Activated naive CD8-positive, alpha-beta T cell treated with anti-CD3 and anti-CD28 coated beads, Interleukin-2, amount 50 U/mL, for 24 hours (primary cell): ENCODE measurements around the gene SIN3A.
"Not testable (repeated sequence)": the region's sequence is repeated elsewhere in the genome, so short reads cannot be mapped to it uniquely, and the experiment has no call there.

Experiments
- ATAC-seq: fragments of 150-1000 bp; cut with Tn5 transposase; one replicate; pipeline ENCODE4 v1.10.0; 2021
- DNase-seq: peaks from one replicate; pipeline ENCODE4 v3.0.0; 2021
- H3K27ac Mint-ChIP-seq: one replicate; pipeline ENCODE4 v1.8.0; 2021; ENCODE audit warnings: mild to moderate bottlenecking, mixed read lengths
- H3K27me3 Mint-ChIP-seq: one replicate; pipeline ENCODE4 v1.8.0; 2021; ENCODE audit warnings: mixed read lengths
- H3K36me3 Mint-ChIP-seq: one replicate; pipeline ENCODE4 v1.8.0; 2021; ENCODE audit warnings: low read depth, mixed read lengths
- H3K4me1 Mint-ChIP-seq: one replicate; pipeline ENCODE4 v1.8.0; 2021; ENCODE audit warnings: mixed read lengths
- H3K4me3 Mint-ChIP-seq: one replicate; pipeline ENCODE4 v1.8.0; 2021; ENCODE audit warnings: mild to moderate bottlenecking, moderate library complexity, mixed read lengths
- H3K9me3 Mint-ChIP-seq: one replicate; pipeline ENCODE4 v1.8.0; 2021; ENCODE audit warnings: mixed read lengths

The SIN3A gene

GRCh38 chr15:75451674-75452363 is at the start of gene SIN3A:
Gene SIN3A (minus strand): TSS chr15:75451690. CDS start chr15:75430375, 21,315 bp downstream.
- peak; percentile 57 for ATAC-seq
- Mint-ChIP-seq H3K9me3 (no peaks in the 10 kb centered on the region), H3K4me1 (peaks cover 53% of the 10 kb centered on the region), H3K36me3 (peaks cover 11% of the 10 kb centered on the region), H3K4me3 (peak within 1 kb of the TSS; percentile 99), H3K27ac (peak within 1 kb of the TSS; percentile 99), H3K27me3 (no peaks in the 10 kb centered on the region)
- peak; percentile 99 for DNase-seq

GRCh38 chr15:75493732-75494131 is 42.2 kb upstream of the SIN3A start:
- Mint-ChIP-seq H3K4me1 (no peaks in the 10 kb centered on the region), H3K4me3 (no peak overlapping the region), H3K36me3 (peaks cover 6% of the 10 kb centered on the region), H3K27ac (no peak overlapping the region), H3K27me3 (no peaks in the 10 kb centered on the region), H3K9me3 (no peaks in the 10 kb centered on the region)
- ATAC-seq, result no peak
- DNase-seq, result no peak

GRCh38 chr15:75483961-75484360 is 32.5 kb upstream of the SIN3A start:
- Mint-ChIP-seq H3K4me1 (no peaks in the 10 kb centered on the region), H3K27me3 (no peaks in the 10 kb centered on the region), H3K9me3 (no peaks in the 10 kb centered on the region), H3K27ac (no peak overlapping the region), H3K36me3 (peaks cover 5% of the 10 kb centered on the region), H3K4me3 (no peak overlapping the region)
- ATAC-seq (no peak), DNase-seq (no peak)

- not testable (repeated sequence) for H3K9me3 Mint-ChIP-seq, ATAC-seq, H3K27me3 Mint-ChIP-seq, H3K36me3 Mint-ChIP-seq, DNase-seq, H3K4me1 Mint-ChIP-seq, H3K27ac Mint-ChIP-seq, H3K4me3 Mint-ChIP-seq
Measured at GRCh38 chr15:75483556-75483955, 32.1 kb upstream of the SIN3A start.

GRCh38 chr15:75483106-75483505 is 31.6 kb upstream of the SIN3A start:
- ATAC-seq, result no peak

GRCh38 chr15:75480463-75480862 is 29.0 kb upstream of the SIN3A start:
- ATAC-seq, H3K4me1 Mint-ChIP-seq, H3K9me3 Mint-ChIP-seq, H3K27ac Mint-ChIP-seq, DNase-seq, H3K4me3 Mint-ChIP-seq, H3K27me3 Mint-ChIP-seq, H3K36me3 Mint-ChIP-seq: not testable (repeated sequence)

More at GRCh38 chr15:75483106-75483505, 31.6 kb upstream of the SIN3A start:
- Mint-ChIP-seq H3K4me1 (no peaks in the 10 kb centered on the region), H3K27me3 (no peaks in the 10 kb centered on the region), H3K4me3 (no peak overlapping the region), H3K27ac (no peak overlapping the region), H3K36me3 (peaks cover 5% of the 10 kb centered on the region), H3K9me3 (no peaks in the 10 kb centered on the region)
- no peak for DNase-seq

GRCh38 chr15:75479670-75480069 is 28.2 kb upstream of the SIN3A start:
- H3K4me1 Mint-ChIP-seq, result no peaks in the 10 kb centered on the region
- H3K4me3 Mint-ChIP-seq, result no peak overlapping the region
- DNase-seq, result no peak
- peaks cover 3% of the 10 kb centered on the region for H3K36me3 Mint-ChIP-seq
- ATAC-seq, result no peak
- no peaks in the 10 kb centered on the region for H3K27me3 Mint-ChIP-seq
- no peaks in the 10 kb centered on the region for H3K9me3 Mint-ChIP-seq
- no peak overlapping the region for H3K27ac Mint-ChIP-seq

GRCh38 chr15:75477094-75477493 is 25.6 kb upstream of the SIN3A start:
- not testable (repeated sequence) for H3K9me3 Mint-ChIP-seq, H3K27me3 Mint-ChIP-seq, H3K4me3 Mint-ChIP-seq, H3K36me3 Mint-ChIP-seq, H3K4me1 Mint-ChIP-seq, DNase-seq, H3K27ac Mint-ChIP-seq, ATAC-seq

- ATAC-seq (no peak), DNase-seq (no peak)
- H3K27ac Mint-ChIP-seq, result no peak overlapping the region
- no peak overlapping the region for H3K4me3 Mint-ChIP-seq
- no peaks in the 10 kb centered on the region for H3K9me3 Mint-ChIP-seq
- H3K36me3 Mint-ChIP-seq, result peaks cover 11% of the 10 kb centered on the region
- H3K27me3 Mint-ChIP-seq, result no peaks in the 10 kb centered on the region
- H3K4me1 Mint-ChIP-seq, result no peaks in the 10 kb centered on the region
Measured at GRCh38 chr15:75468913-75469598, 17.6 kb upstream of the SIN3A start.

GRCh38 chr15:75460646-75461045 is 9.2 kb upstream of the SIN3A start:
- Mint-ChIP-seq H3K4me3 (no peak overlapping the region), H3K27me3 (no peaks in the 10 kb centered on the region), H3K27ac (no peak overlapping the region)

GRCh38 chr15:75459581-75459980 is 8.1 kb upstream of the SIN3A start:
- H3K27ac Mint-ChIP-seq, result no peak overlapping the region
- H3K36me3 Mint-ChIP-seq, result peaks cover 2% of the 10 kb centered on the region

More at GRCh38 chr15:75460646-75461045, 9.2 kb upstream of the SIN3A start:
- Mint-ChIP-seq H3K36me3 (peaks cover 5% of the 10 kb centered on the region), H3K4me1 (peaks cover 7% of the 10 kb centered on the region), H3K9me3 (no peaks in the 10 kb centered on the region)
- ATAC-seq (no peak), DNase-seq (no peak)

GRCh38 chr15:75456710-75457109 is 5.2 kb upstream of the SIN3A start:
- Mint-ChIP-seq H3K4me1 (peaks cover 17% of the 10 kb centered on the region), H3K9me3 (no peaks in the 10 kb centered on the region), H3K4me3 (peak overlapping the region; percentile 99), H3K36me3 (peaks cover 4% of the 10 kb centered on the region), H3K27ac (peak overlapping the region; percentile 91), H3K27me3 (no peaks in the 10 kb centered on the region)
- DNase-seq (no peak), ATAC-seq (no peak)

More at GRCh38 chr15:75459581-75459980, 8.1 kb upstream of the SIN3A start:
- no peaks in the 10 kb centered on the region for H3K9me3 Mint-ChIP-seq
- H3K4me1 Mint-ChIP-seq, result peaks cover 7% of the 10 kb centered on the region
- DNase-seq (no peak), ATAC-seq (no peak)
- no peaks in the 10 kb centered on the region for H3K27me3 Mint-ChIP-seq
- H3K4me3 Mint-ChIP-seq, result no peak overlapping the region

- Mint-ChIP-seq H3K4me1 (peaks cover 17% of the 10 kb centered on the region), H3K27ac (peak overlapping the region; percentile 91), H3K36me3 (peaks cover 4% of the 10 kb centered on the region), H3K9me3 (no peaks in the 10 kb centered on the region), H3K4me3 (peak overlapping the region; percentile 99), H3K27me3 (no peaks in the 10 kb centered on the region)
- peak; percentile 57 for DNase-seq
- no peak for ATAC-seq
Measured at GRCh38 chr15:75455982-75456531, 4.6 kb upstream of the SIN3A start.

- ATAC-seq, result no peak
- no peaks in the 10 kb centered on the region for H3K27me3 Mint-ChIP-seq
- peak; percentile 92 for DNase-seq
- H3K36me3 Mint-ChIP-seq, result peaks cover 4% of the 10 kb centered on the region
- H3K27ac Mint-ChIP-seq, result peak overlapping the region; percentile 91
- H3K4me3 Mint-ChIP-seq, result peak overlapping the region; percentile 99
- no peaks in the 10 kb centered on the region for H3K9me3 Mint-ChIP-seq
- peaks cover 17% of the 10 kb centered on the region for H3K4me1 Mint-ChIP-seq
Measured at GRCh38 chr15:75455424-75455981, 4.0 kb upstream of the SIN3A start.
